Astrocyte (in vitro differentiated cells and primary cell): ENCODE data around the gene LMO7. TPM values are rescaled to one million over a fixed set of nuclear protein-coding genes. Genes with fewer than 3 reads are reported as not detected.

Experiments used
- DNase-seq: peaks from one replicate; pipeline ENCODE4 v3.0.0-alpha.2; 2010; ENCODE audit warnings: low read depth
- FAIRE-seq: peaks from 2 replicates; lab custom pipeline; 2011; peaks lifted over from hg19 to GRCh38; lab: Jason Lieb, UNC
- H2AFZ ChIP-seq: 2 replicates; pipeline ENCODE4 v1.6.0; 2012; ENCODE audit warnings: low read depth, low read length, inconsistent platforms
- H3K27ac ChIP-seq: 2 replicates; pipeline ENCODE4 v1.5.1; 2011; ENCODE audit warnings: low read depth, low read length, inconsistent platforms
- H3K27me3 ChIP-seq: 2 replicates; pipeline ENCODE4 v1.6.0; 2011; ENCODE audit warnings: low read length, inconsistent platforms; ENCODE audit not compliant: insufficient read depth
- H3K36me3 ChIP-seq: 2 replicates; pipeline ENCODE4 v1.5.1; 2011; ENCODE audit warnings: low read length, inconsistent platforms; ENCODE audit not compliant: insufficient read depth
- H3K4me1 ChIP-seq: 2 replicates; pipeline ENCODE4 v1.5.1; 2011; ENCODE audit warnings: low read length, inconsistent platforms; ENCODE audit not compliant: insufficient read depth
- H3K4me2 ChIP-seq: 2 replicates; pipeline ENCODE4 v1.6.0; 2012; ENCODE audit warnings: low read length, inconsistent platforms
- H3K4me3 ChIP-seq: 2 replicates; pipeline ENCODE4 v1.5.1; 2011; ENCODE audit warnings: low read depth, mild to moderate bottlenecking, low read length, inconsistent platforms; ENCODE audit not compliant: insufficient read depth
- H3K79me2 ChIP-seq: 2 replicates; pipeline ENCODE4 v1.6.0; 2012; ENCODE audit warnings: mild to moderate bottlenecking, low read length, inconsistent platforms; ENCODE audit not compliant: insufficient read depth
- H3K9ac ChIP-seq: 2 replicates; pipeline ENCODE4 v1.6.0; 2012; ENCODE audit warnings: mild to moderate bottlenecking, low read length, inconsistent platforms
- H3K9me3 ChIP-seq: 2 replicates; pipeline ENCODE4 v1.5.1; 2012; ENCODE audit warnings: low read depth, mild to moderate bottlenecking, low read length, inconsistent platforms; ENCODE audit not compliant: insufficient read depth
- H4K20me1 ChIP-seq: 2 replicates; pipeline ENCODE4 v1.6.0; 2012; ENCODE audit warnings: low read length, inconsistent platforms; ENCODE audit not compliant: insufficient read depth
- H3K27ac Mint-ChIP-seq: one replicate; pipeline ENCODE4 v1.8.0; 2021; ENCODE audit warnings: mild to moderate bottlenecking, mixed read lengths; ENCODE audit not compliant: unreplicated experiment
- H3K27me3 Mint-ChIP-seq: one replicate; pipeline ENCODE4 v1.8.0; 2021; ENCODE audit warnings: low read depth, mixed read lengths; ENCODE audit not compliant: unreplicated experiment
- H3K36me3 Mint-ChIP-seq: one replicate; pipeline ENCODE4 v1.8.0; 2021; ENCODE audit warnings: low read depth, mixed read lengths; ENCODE audit not compliant: unreplicated experiment
- H3K4me1 Mint-ChIP-seq: one replicate; pipeline ENCODE4 v1.8.0; 2021; ENCODE audit warnings: low read depth, mixed read lengths; ENCODE audit not compliant: unreplicated experiment
- H3K4me3 Mint-ChIP-seq: one replicate; pipeline ENCODE4 v1.8.0; 2021; ENCODE audit warnings: mild to moderate bottlenecking, moderate library complexity, mixed read lengths; ENCODE audit not compliant: unreplicated experiment
- H3K9me3 Mint-ChIP-seq: one replicate; pipeline ENCODE4 v1.8.0; 2021; ENCODE audit warnings: mild to moderate bottlenecking, mixed read lengths; ENCODE audit not compliant: unreplicated experiment
- CTCF ChIP-seq: IDR thresholded peaks from 2 replicates; pipeline ENCODE4 v1.5.1; 2011; ENCODE audit warnings: low read depth, mild to moderate bottlenecking, inconsistent platforms, low read length, moderate library complexity; ENCODE audit not compliant: insufficient read depth
- EZH2 ChIP-seq: IDR thresholded peaks from 2 replicates; pipeline ENCODE4 v1.6.1; 2012; ENCODE audit warnings: mild to moderate bottlenecking, low read length, inconsistent platforms; ENCODE audit not compliant: insufficient read depth
- total RNA-seq: library from RNA; stranded (reverse); gene quantifications from 2 replicates; pipeline ENCODE4 v1.2.1, GENCODE V29; 2021

LMO7 gene
- total RNA-seq, 1 donor from 2014 or later: 52.2 TPM

- peaks cover 4% of the 10 kb centered on the region for H3K4me1 ChIP-seq
- H3K79me2 ChIP-seq: peaks cover 89% of the 10 kb centered on the region
- no peak overlapping the region for H3K4me3 ChIP-seq
- H3K36me3 Mint-ChIP-seq: peaks cover 12% of the 10 kb centered on the region
- no peaks in the 10 kb centered on the region for H3K27me3 ChIP-seq
- H3K4me2 ChIP-seq: no peak overlapping the region
- no peaks in the 10 kb centered on the region for H3K27me3 Mint-ChIP-seq
- no peak for TF ChIP-seq EZH2
- TF ChIP-seq CTCF: no peak
- H3K9me3 Mint-ChIP-seq: peaks cover 2% of the 10 kb centered on the region
- DNase-seq: no peak
- H3K27ac Mint-ChIP-seq: no peak overlapping the region
- FAIRE-seq: no peak
- H4K20me1 ChIP-seq: peaks cover 63% of the 10 kb centered on the region
- no peaks in the 10 kb centered on the region for H3K9me3 ChIP-seq
- H3K4me1 Mint-ChIP-seq: no peaks in the 10 kb centered on the region
- no peak overlapping the region for H2AFZ ChIP-seq
- no peak overlapping the region for H3K27ac ChIP-seq
- no peak overlapping the region for H3K9ac ChIP-seq
- H3K36me3 ChIP-seq: peaks cover 13% of the 10 kb centered on the region
- H3K4me3 Mint-ChIP-seq: no peak overlapping the region
Measured at GRCh38 chr13:75751350-75751749, 115.2 kb downstream of the LMO7 start.

- Histone ChIP-seq H3K9me3 (no peaks in the 10 kb centered on the region), H3K4me1 (peaks cover 4% of the 10 kb centered on the region), H3K4me3 (no peak overlapping the region), H3K4me2 (no peak overlapping the region), H3K9ac (no peak overlapping the region), H3K36me3 (peaks cover 16% of the 10 kb centered on the region), H3K27me3 (no peaks in the 10 kb centered on the region), H4K20me1 (peaks cover 69% of the 10 kb centered on the region), H2AFZ (no peak overlapping the region), H3K27ac (no peak overlapping the region), H3K79me2 (peaks cover 89% of the 10 kb centered on the region)
- H3K36me3 Mint-ChIP-seq: peaks cover 12% of the 10 kb centered on the region
- H3K4me3 Mint-ChIP-seq: no peak overlapping the region
- TF ChIP-seq EZH2 (no peak), CTCF (no peak)
- H3K4me1 Mint-ChIP-seq: no peaks in the 10 kb centered on the region
- no peak for FAIRE-seq
- no peak for DNase-seq
- peaks cover 2% of the 10 kb centered on the region for H3K9me3 Mint-ChIP-seq
- H3K27ac Mint-ChIP-seq: no peak overlapping the region
- no peaks in the 10 kb centered on the region for H3K27me3 Mint-ChIP-seq
Measured at GRCh38 chr13:75752826-75753225, 116.7 kb downstream of the LMO7 start.

GRCh38 chr13:75754936-75755335, 118.8 kb downstream of the LMO7 start:
- H3K27ac ChIP-seq: no peak overlapping the region
- H3K9me3 ChIP-seq: no peaks in the 10 kb centered on the region
- H3K4me3 ChIP-seq: no peak overlapping the region
- Mint-ChIP-seq H3K27me3 (no peaks in the 10 kb centered on the region), H3K36me3 (peaks cover 14% of the 10 kb centered on the region), H3K4me3 (no peak overlapping the region), H3K9me3 (peaks cover 2% of the 10 kb centered on the region), H3K27ac (no peak overlapping the region), H3K4me1 (no peaks in the 10 kb centered on the region)
- TF ChIP-seq CTCF (no peak), EZH2 (no peak)
- peaks cover 11% of the 10 kb centered on the region for H3K36me3 ChIP-seq
- H3K9ac ChIP-seq: no peak overlapping the region
- peaks cover 70% of the 10 kb centered on the region for H4K20me1 ChIP-seq
- H3K79me2 ChIP-seq: peaks cover 96% of the 10 kb centered on the region
- FAIRE-seq (no peak), DNase-seq (no peak)
- H2AFZ ChIP-seq: no peak overlapping the region
- H3K4me2 ChIP-seq: no peak overlapping the region
- no peaks in the 10 kb centered on the region for H3K27me3 ChIP-seq
- no peaks in the 10 kb centered on the region for H3K4me1 ChIP-seq
